Inflammatory macrophage (primary cell): ENCODE data around the gene STK11.
A peak's percentile ranks its signal among the peaks of the same experiment; 100 is the strongest.

Experiments used
- DNase-seq, 2 donors: peaks; one replicate each; pipeline ENCODE4 v3.0.0-alpha.2; 2020 to 2022

The STK11 gene

DNA sequence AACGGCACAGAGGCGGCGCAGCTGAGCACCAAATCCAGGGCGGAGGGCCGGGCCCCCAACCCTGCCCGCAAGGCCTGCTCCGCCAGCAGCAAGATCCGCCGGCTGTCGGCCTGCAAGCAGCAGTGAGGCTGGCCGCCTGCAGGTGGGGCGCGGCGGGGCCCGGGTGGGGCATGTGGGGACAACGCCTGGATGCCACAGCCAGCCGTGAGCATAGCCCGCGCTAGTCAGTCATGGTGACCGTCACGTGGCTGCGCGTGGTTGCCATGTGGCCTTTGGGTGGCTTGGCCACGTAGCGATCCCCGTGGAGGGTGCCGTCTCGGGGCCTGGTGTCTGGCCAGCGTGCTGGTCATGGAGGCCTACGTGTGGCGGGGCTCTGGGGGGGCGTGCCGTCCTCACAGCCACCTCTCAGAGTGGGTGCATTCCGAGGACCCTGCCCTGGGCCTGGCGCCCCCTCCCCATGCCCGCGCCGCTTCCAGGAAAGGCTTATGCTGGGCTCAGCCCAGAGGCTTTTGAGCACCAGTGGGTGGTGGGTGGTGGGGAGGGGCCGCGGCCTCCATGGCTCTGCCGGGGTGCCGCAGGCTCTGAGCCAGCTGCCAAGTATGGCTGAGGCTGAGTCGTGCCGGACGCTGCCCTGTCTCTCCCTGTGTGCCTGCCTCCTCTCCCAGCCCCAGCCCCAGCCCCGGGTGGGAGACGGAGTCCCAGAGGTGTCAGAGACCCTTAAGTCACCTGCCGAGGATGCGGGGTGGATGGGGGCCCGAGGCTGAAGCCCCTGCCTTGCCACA lies 21.1 kb downstream of the STK11 start:
- no peak for DNase-seq

GRCh38 chr19:1227304-1228054 lies 21.9 kb downstream of the STK11 start:
- no peak for DNase-seq

DNA sequence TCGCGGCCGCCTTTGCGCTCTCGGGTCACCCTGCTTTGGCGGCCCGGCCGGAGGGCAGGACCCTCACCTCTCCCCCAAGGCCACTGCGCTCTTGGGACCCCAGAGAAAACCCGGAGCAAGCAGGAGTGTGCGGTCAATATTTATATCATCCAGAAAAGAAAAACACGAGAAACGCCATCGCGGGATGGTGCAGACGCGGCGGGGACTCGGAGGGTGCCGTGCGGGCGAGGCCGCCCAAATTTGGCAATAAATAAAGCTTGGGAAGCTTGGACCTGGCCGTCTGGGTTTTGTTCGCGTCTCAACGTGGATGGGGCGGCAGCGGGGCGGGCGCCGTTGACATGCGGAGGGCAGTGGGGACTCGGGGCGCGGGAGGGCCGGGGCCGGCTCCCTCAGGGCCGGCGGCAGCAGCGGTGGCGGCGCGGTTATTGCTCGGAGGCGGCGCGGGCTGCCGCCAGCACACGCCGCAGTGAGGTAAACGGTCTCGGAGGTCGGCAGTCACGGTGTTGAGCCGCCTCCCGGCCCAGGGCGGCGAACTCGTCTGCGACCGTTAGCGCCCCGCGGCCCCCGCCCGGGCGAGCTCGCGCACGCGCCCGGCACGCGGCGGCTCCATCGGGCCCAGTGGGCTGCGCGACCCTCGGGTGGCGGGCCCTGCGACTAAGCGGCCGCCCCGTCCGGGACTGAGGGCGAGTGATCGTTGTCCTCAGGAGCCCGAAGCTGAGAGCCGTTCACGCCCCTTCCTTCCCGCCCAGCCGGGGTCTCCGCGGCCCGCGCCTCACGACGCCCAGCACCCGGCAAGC lies 22.8 kb downstream of the STK11 start:
- DNase-seq, result no peak

- no peak for DNase-seq
These were observed 23.7 kb downstream of the STK11 start for GRCh38 chr19:1229056-1229923.

DNA sequence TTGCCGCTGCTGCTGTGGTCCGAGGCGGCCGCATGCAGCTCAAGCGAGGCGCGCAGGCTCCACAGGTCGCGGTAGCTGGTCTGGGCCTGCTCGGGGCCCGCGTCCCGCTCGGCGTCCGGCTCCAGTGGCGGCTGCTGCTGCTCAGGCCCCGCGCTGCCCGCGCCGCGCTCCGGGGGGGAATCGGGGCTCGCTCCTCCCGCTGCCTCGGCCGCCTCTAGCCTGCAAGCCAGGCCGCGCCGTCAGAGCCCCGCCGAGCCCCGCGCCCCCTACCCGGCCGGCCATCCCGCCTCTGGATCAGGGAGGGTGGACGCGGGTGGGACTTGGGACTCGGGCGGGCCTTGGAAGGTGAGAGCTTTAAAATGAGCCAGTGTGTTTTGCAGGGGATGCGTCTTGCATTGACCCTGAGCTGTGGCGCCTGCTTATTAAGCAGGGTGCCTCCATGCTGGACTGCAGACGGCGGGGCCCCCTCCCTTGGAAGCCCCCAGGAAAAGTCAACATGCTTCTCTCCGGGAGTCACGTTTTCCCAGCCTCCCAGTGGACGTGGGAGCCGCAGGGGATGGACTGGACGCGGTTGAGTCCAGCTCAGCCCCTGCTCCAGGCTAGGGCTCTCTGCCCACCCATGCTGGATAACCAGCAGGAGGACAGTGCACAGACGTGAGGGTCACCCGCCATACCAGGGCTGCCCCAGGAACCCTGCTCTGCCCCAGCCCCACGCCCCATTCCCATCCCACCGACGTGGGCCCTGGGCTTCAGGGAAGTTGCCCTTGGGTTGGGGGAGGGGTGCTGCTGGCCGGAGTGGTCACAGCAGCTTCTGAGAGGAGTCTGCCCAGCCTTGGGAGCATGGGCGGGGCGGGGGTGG lies 24.6 kb downstream of the STK11 start:
- no peak for DNase-seq

DNA sequence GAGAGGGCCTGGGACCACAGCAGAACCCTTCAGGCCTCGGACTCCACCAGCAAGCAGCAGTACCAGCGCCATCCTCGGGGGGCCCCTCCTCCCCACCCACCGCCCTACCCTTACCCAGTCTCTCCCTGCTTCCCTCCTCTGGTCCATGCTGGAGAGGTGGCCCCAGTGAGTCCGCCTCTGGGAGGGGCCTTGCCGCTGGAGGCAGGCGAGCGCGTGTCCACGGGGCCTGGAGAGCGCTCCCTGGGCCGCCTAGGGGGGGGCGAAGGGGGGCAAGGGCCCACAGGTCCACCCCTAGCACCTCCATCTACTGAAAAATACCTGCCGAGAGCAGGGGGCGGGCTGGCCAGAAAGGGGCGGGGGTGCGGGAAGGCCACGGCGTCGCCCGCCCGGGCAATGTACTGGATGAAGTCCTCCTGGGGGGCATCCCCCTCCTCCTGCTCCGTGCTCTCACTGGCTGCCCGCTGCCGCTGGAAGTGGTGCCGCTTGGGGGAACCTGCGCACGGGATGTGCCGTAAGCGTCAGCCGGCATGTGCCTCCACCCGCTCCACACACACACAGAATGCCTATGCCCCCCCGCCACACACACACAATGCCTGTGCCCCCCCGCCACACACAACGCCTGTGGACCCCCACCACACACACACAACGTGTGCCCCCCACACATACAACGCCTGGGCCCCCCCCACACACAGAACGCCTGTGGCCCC lies 25.4 kb downstream of the STK11 start:
- DNase-seq, result no peak

GRCh38 chr19:1231729-1232637 lies 26.4 kb downstream of the STK11 start:
- DNase-seq, result no peak

DNA sequence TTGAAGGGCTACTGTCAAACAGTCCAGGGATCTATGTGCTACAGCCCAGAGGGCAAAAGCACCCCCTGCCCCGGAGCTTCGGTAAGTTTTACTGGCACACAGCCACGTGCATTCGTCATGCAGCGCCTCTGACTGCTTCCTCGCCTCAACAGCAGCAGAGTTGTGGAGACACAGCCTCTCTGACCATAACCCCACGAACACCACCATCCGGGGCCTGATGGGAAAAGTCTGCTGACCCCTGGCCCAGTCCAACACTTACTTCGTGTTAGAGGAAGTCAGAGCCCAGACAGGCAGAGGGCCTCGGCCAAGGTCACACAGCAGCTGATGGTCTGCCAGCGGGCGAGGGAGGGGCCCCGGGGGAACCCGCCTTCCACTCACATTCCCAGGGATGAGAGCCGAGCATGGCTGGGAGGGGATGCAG lies 27.1 kb downstream of the STK11 start:
- peak in 1 of 2 donors; percentile 46 for DNase-seq

DNA sequence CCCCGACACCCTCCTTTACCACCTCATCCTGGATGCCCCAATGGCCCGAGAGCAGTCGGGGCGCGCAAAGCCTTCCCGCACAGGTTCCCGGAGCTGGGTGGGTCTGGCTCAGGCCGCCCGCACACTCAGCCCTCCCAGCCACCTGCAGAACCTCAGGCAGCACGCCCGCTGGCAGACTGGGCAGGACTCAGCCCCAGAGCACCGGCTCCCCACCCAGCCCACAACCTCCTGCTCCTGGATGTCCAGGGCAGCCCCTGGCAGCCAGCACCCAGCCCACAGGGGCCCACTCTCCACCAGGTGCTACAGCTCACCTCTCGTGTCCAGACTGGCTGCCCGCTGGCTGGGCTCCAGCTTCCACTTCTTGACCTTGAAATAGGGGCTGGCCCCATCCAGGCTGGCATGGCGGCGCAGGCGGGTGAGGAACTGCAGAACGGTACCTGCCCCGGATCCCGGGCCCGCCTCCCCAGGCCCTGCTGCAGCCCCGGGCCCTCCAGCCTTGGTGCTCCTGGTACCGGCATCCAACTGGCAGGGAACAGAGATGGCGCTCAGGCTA lies 27.6 kb downstream of the STK11 start:
- no peak for DNase-seq

DNA sequence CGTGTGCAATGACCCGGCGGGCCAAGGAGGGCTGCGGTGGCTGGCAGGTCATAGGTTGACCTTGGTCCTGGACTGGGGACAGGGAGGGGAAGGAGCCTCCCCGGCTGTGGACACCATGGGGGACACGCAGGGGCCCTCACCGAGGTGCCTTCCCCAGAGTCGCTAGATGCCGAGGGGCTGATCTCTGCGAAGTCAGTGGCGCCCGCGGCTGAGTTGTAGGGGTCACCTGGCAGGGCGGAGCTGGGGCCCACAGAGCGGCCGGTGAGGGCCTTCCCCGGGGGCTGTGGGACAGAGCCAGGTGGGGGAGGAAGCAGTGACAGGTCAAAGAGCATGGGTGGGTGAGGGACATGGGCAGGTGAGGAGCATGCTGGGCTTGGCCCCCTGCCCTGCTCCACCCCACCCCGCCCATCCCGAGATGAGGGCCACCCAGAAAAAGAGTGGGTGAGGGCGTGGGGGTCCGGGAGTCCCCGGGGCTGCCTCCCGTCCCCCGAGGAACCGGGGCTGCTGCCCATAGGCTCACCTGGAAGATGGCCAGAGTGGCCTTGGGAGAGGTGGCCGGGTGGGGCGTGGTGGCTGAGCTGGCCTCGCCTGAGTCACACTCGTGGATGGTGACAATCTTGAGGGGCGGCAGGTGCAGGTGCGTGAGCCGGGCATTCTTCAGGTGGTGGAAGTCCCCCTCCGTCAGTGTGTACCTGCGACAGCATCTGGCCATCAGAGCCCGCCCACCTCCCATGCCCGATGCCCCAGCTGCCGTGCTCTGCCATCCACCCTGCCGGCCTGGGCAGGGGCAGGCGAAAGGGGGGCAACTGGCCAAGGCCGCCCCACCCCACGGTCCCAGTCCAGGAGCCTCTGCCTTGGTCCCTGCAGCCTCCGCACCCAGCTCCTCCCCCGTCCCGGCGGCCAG lies 28.7 kb downstream of the STK11 start:
- DNase-seq, result no peak

DNA sequence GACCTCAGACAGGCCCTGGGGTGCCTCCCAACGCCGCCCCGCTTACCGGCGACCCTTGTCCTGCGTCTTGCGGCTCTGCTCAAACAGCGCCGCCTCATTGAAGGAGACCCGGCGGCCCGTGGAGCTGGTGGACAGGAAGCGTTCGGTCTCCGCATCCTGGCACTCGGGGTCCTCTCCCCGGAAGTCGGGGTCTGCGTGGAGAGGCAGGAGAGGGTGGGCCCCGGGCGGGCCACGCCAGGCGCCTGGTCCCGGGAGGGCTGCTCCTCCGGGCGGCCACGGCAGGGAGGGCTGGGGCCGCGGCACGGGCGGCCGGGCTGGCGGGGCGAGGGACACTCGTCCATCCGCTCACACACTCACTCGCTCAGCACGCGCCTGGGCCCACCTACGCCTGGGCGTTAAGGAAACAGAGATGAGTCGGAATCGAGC lies 29.4 kb downstream of the STK11 start:
- no peak for DNase-seq

DNA sequence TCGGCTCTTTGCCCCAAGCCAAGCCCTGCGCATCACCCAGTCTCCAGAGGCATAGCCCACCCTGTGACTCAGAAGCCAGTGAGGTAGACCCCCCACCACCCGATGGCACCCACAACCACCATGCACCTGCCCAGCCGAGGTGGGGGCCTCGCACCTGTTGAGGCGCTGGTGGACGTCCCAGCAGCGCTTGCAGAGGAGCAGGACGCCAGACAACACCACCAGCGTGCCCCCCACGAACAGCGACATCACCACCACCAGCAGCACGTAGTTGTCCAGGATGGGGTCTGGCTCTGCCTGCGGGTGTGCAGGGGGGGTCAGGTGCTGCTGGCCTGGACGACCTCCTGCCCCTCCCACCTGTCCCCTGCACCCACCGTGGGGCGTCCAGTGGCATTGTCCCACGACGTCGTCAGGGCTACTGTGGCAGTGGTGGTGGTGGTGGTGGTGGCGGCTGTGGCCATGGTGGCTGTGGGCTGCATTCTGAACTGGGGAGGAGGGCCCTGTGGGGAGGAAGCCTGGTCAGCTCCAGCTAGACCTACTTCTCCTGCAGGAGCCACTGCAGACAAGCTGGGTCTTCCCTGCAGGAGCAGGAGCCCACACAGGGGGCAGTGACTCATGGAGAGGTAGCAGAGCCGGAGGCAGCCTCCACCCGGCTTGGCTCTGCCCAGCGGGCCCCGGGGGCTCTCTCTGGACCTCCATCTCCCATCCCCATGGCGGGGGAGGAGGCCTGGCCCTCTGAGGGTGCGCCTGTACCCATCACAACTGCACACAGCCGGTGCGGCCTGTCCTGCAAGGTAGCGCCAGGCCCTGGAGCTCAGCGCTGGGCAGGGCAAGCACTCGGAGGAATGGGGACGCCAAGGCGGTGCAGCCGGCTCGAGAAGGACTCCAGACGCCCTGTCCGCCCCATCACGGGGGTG lies 30.3 kb downstream of the STK11 start:
- no peak for DNase-seq

- no peak for DNase-seq
These were observed 31.0 kb downstream of the STK11 start for GRCh38 chr19:1236576-1236975.

DNA sequence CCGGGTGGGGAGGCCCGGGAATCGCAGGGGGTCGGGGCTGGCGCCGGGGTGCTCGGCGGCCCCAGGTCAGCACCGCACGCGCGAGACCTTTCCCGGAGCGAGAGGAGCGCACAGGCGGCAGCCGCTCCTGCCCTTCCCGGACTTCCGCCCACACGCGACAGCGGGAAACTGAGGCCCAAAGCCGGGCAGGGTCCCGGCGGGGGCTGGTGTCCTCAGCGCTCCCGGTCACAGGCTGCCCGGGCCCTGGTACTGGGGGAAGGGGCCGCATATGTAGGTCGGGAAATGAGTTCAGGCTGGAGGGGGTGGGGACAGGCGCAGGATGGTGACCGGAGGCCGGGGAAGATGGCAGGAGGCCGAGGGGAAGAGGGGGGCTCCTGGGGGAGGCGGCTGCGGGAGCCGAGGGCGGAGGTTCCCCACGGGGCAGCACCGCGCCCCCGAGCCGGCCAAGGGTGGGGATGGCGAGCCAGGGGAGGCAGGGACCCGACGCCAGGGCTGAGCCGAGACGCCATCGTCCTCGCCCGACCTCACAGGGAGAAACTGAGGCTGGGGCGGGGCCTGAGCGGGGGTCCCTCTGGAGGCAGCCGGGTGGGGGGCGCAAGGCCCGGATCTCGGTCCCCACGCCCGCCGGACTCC lies 31.6 kb downstream of the STK11 start:
- no peak for DNase-seq

GRCh38 chr19:1237754-1238368 lies 32.3 kb downstream of the STK11 start, which contains the start of gene CBARP:
Gene CBARP (minus strand): TSS chr19:1238005. CDS start chr19:1236100, 1,905 bp downstream.
- DNase-seq, result peak in 1 of 2 donors; percentile 54
